Endothelial cell (in vitro differentiated cells): ENCODE results near the gene PITHD1. TPM values are rescaled to one million over a fixed set of nuclear protein-coding genes. Genes with fewer than 3 reads are reported as not detected.

ENCODE experiments used
- DNase-seq: peaks from one replicate; pipeline ENCODE4 v3.0.0; 2021; ENCODE audit warnings: low spot score
- H3K27ac Mint-ChIP-seq: one replicate; pipeline ENCODE4 v1.8.0; 2021; ENCODE audit warnings: mixed read lengths, inconsistent platforms; ENCODE audit not compliant: unreplicated experiment
- H3K27me3 Mint-ChIP-seq: one replicate; pipeline ENCODE4 v1.8.0; 2021; ENCODE audit warnings: mild to moderate bottlenecking, moderate library complexity, mixed read lengths, inconsistent platforms; ENCODE audit not compliant: unreplicated experiment
- H3K36me3 Mint-ChIP-seq: one replicate; pipeline ENCODE4 v1.8.0; 2021; ENCODE audit warnings: mild to moderate bottlenecking, low read depth, mixed read lengths, inconsistent platforms; ENCODE audit not compliant: unreplicated experiment
- H3K4me1 Mint-ChIP-seq: one replicate; pipeline ENCODE4 v1.8.0; 2021; ENCODE audit warnings: mild to moderate bottlenecking, mixed read lengths, inconsistent platforms; ENCODE audit not compliant: unreplicated experiment
- H3K4me3 Mint-ChIP-seq: one replicate; pipeline ENCODE4 v1.8.0; 2021; ENCODE audit warnings: mild to moderate bottlenecking, mixed read lengths, inconsistent platforms; ENCODE audit not compliant: unreplicated experiment
- H3K9me3 Mint-ChIP-seq: one replicate; pipeline ENCODE4 v1.8.0; 2021; ENCODE audit warnings: mixed read lengths, inconsistent platforms; ENCODE audit not compliant: unreplicated experiment
- CTCF ChIP-seq: fragments of 200-600 bp; sonication (generic); IDR thresholded peaks from one replicate; pipeline ENCODE4 v1.5.0; 2021; ENCODE audit warnings: antibody characterized with exemption; ENCODE audit not compliant: unreplicated experiment
- total RNA-seq: library from RNA; stranded (reverse); fragmentation: NEBNext Ultra II Directional; extraction: Animal tissue kit (Norgen Biotek cat#: 25700); gene quantifications from one replicate; pipeline ENCODE4 v1.2.1, GENCODE V29; 2021; ENCODE audit not compliant: unreplicated experiment

PITHD1 gene
- total RNA-seq, 1 donor from 2014 or later: 35.4 TPM

GRCh38 chr1:23809751-23810171, 31.5 kb downstream of the PITHD1 start:
- peak; percentile 84 for DNase-seq
- peak; percentile 60 for TF ChIP-seq CTCF
- Mint-ChIP-seq H3K9me3 (no peaks in the 10 kb centered on the region), H3K4me1 (peaks cover 26% of the 10 kb centered on the region), H3K4me3 (no peak overlapping the region), H3K27me3 (peaks cover 2% of the 10 kb centered on the region), H3K27ac (no peak overlapping the region), H3K36me3 (peaks cover 25% of the 10 kb centered on the region)

GRCh38 chr1:23810818-23811540, 32.8 kb downstream of the PITHD1 start:
- Mint-ChIP-seq H3K4me3 (no peak overlapping the region), H3K36me3 (peaks cover 25% of the 10 kb centered on the region), H3K27me3 (peaks cover 2% of the 10 kb centered on the region), H3K4me1 (peaks cover 26% of the 10 kb centered on the region), H3K27ac (no peak overlapping the region), H3K9me3 (no peaks in the 10 kb centered on the region)
- peak; percentile 65 for TF ChIP-seq CTCF
- peak; percentile 71 for DNase-seq

- DNase-seq: no peak
- peaks cover 15% of the 10 kb centered on the region for H3K4me1 Mint-ChIP-seq
- peaks cover 2% of the 10 kb centered on the region for H3K27me3 Mint-ChIP-seq
- TF ChIP-seq CTCF: no peak
- no peak overlapping the region for H3K27ac Mint-ChIP-seq
- peaks cover 14% of the 10 kb centered on the region for H3K36me3 Mint-ChIP-seq
- no peak overlapping the region for H3K4me3 Mint-ChIP-seq
- no peaks in the 10 kb centered on the region for H3K9me3 Mint-ChIP-seq
These were observed 35.8 kb downstream of the PITHD1 start for GRCh38 chr1:23814016-23814415.

GRCh38 chr1:23816361-23816760, 38.1 kb downstream of the PITHD1 start:
- Mint-ChIP-seq H3K36me3 (peaks cover 11% of the 10 kb centered on the region), H3K9me3 (no peaks in the 10 kb centered on the region), H3K4me3 (no peak overlapping the region), H3K27ac (no peak overlapping the region), H3K27me3 (peaks cover 3% of the 10 kb centered on the region), H3K4me1 (peaks cover 5% of the 10 kb centered on the region)
- no peak for DNase-seq
- TF ChIP-seq CTCF: no peak

- Mint-ChIP-seq H3K4me1 (peaks cover 4% of the 10 kb centered on the region), H3K4me3 (no peak overlapping the region), H3K36me3 (peaks cover 6% of the 10 kb centered on the region), H3K27me3 (peaks cover 3% of the 10 kb centered on the region), H3K9me3 (no peaks in the 10 kb centered on the region), H3K27ac (no peak overlapping the region)
- no peak for TF ChIP-seq CTCF
- no peak for DNase-seq
These were observed 38.7 kb downstream of the PITHD1 start for GRCh38 chr1:23816906-23817305.
